Glutamatergic neuron (in vitro differentiated cells): ENCODE measurements around the gene CD6. TPM values are rescaled to one million over a fixed set of nuclear protein-coding genes. Genes with fewer than 3 reads are reported as not detected.

ENCODE experiments used
- DNase-seq: peaks from one replicate; pipeline ENCODE4 v3.0.0; 2022
- H3K27ac Mint-ChIP-seq: one replicate; pipeline ENCODE4 v1.8.0; 2020; ENCODE audit warnings: mild to moderate bottlenecking, mixed read lengths, inconsistent platforms; ENCODE audit not compliant: unreplicated experiment
- H3K27me3 Mint-ChIP-seq: one replicate; pipeline ENCODE4 v1.8.0; 2020; ENCODE audit warnings: mild to moderate bottlenecking, moderate library complexity, mixed read lengths, inconsistent platforms; ENCODE audit not compliant: unreplicated experiment
- H3K36me3 Mint-ChIP-seq: one replicate; pipeline ENCODE4 v1.8.0; 2020; ENCODE audit warnings: mild to moderate bottlenecking, mixed read lengths, inconsistent platforms; ENCODE audit not compliant: unreplicated experiment
- H3K4me1 Mint-ChIP-seq: one replicate; pipeline ENCODE4 v1.8.0; 2020; ENCODE audit warnings: mild to moderate bottlenecking, low read depth, mixed read lengths, inconsistent platforms; ENCODE audit not compliant: unreplicated experiment
- H3K4me3 Mint-ChIP-seq: one replicate; pipeline ENCODE4 v1.8.0; 2020; ENCODE audit warnings: mild to moderate bottlenecking, mixed read lengths, inconsistent platforms; ENCODE audit not compliant: unreplicated experiment
- H3K9me3 Mint-ChIP-seq: one replicate; pipeline ENCODE4 v1.8.0; 2020; ENCODE audit warnings: mild to moderate bottlenecking, moderate library complexity, mixed read lengths, inconsistent platforms; ENCODE audit not compliant: unreplicated experiment
- CTCF ChIP-seq: fragments of 200-600 bp; sonication (generic); IDR thresholded peaks from one replicate; pipeline ENCODE4 v1.5.0; 2021; ENCODE audit not compliant: partially characterized antibody, unreplicated experiment
- total RNA-seq: library from RNA; stranded (reverse); fragmentation: NEBNext Ultra II Directional; extraction: Animal tissue kit (Norgen Biotek cat#: 25700); gene quantifications from one replicate; pipeline ENCODE4 v1.2.1, GENCODE V29; 2021; ENCODE audit not compliant: unreplicated experiment

CD6 gene
- total RNA-seq, 1 donor from 2014 or later = not detected

DNA sequence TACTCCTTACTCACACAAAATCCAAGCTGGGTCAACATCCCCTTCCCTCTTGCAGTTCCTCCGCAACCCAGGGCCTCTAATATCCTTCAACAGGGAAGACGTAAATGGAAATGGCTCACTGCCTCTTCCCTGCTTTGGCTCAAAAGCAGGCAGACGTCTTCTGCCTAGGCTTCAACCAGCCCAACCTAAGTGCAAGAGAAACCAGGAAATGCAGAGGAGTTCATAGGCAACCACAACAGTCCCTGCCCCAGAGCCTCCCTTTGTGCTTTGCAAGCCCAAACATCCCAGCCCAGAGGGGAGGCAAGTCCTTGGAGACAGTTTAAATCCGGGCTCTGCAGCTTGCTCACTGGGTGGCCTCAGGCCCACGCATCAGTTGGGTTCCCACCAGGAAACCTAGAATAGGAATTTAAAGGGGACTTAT is 33.3 kb downstream of the CD6 start:
- DNase-seq = no peak
- H3K27ac Mint-ChIP-seq = no peak overlapping the region
- TF ChIP-seq CTCF = no peak
- H3K27me3 Mint-ChIP-seq = peaks cover 15% of the 10 kb centered on the region
- peaks cover 5% of the 10 kb centered on the region for H3K4me1 Mint-ChIP-seq
- H3K9me3 Mint-ChIP-seq = no peaks in the 10 kb centered on the region
- no peaks in the 10 kb centered on the region for H3K36me3 Mint-ChIP-seq
- H3K4me3 Mint-ChIP-seq = no peak overlapping the region

DNA sequence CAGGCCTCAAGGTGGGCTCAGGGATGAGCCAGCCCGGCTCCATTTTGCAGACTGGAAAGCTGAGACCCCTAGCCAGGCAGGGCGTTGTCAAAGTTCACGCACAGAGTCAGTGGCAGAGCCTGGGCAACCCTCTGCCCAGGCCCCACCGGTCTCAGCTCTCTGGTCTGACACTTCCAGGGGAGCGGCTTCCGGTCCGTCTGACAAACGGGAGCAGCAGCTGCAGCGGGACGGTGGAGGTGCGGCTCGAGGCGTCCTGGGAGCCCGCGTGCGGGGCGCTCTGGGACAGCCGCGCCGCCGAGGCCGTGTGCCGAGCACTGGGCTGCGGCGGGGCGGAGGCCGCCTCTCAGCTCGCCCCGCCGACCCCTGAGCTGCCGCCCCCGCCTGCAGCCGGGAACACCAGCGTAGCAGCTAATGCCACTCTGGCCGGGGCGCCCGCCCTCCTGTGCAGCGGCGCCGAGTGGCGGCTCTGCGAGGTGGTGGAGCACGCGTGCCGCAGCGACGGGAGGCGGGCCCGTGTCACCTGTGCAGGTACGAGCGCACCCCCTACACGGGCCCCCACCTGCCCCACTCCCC is 36.0 kb downstream of the CD6 start:
- Mint-ChIP-seq H3K9me3 (peaks cover 1% of the 10 kb centered on the region), H3K27me3 (peaks cover 13% of the 10 kb centered on the region), H3K4me1 (peaks cover 7% of the 10 kb centered on the region), H3K36me3 (no peaks in the 10 kb centered on the region), H3K27ac (no peak overlapping the region), H3K4me3 (peak overlapping the region; percentile 63)
- DNase-seq = no peak
- no peak for TF ChIP-seq CTCF

GRCh38 chr11:61007956-61008896 is 36.7 kb downstream of the CD6 start:
- Mint-ChIP-seq H3K4me1 (peaks cover 7% of the 10 kb centered on the region), H3K9me3 (peaks cover 1% of the 10 kb centered on the region), H3K36me3 (no peaks in the 10 kb centered on the region), H3K27ac (no peak overlapping the region), H3K4me3 (peak overlapping the region; percentile 77), H3K27me3 (peaks cover 13% of the 10 kb centered on the region)
- no peak for TF ChIP-seq CTCF
- DNase-seq = peak; percentile 65

DNA sequence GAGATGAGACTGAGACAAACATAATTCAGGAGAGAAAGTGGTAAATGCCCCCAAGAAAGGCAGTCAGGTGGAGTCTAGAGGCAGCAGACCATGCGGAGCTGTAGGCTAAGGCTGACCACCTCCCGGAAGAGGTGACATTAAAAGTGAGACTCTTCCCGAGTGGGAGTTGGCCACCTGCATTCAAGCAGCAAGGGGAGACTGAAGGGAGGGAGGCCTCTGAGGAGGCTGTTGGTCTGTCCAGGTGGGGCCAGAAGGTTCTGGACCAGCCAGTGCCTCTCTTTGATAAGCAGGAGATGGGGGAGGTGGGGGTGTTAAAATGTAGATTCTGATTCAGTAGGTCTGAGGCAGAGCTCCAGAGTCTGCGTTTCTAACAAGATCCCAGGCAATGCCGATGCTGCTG is 37.5 kb downstream of the CD6 start:
- peaks cover 1% of the 10 kb centered on the region for H3K9me3 Mint-ChIP-seq
- no peaks in the 10 kb centered on the region for H3K36me3 Mint-ChIP-seq
- peaks cover 12% of the 10 kb centered on the region for H3K27me3 Mint-ChIP-seq
- H3K4me1 Mint-ChIP-seq = peaks cover 4% of the 10 kb centered on the region
- no peak for TF ChIP-seq CTCF
- no peak for DNase-seq
- no peak overlapping the region for H3K27ac Mint-ChIP-seq
- H3K4me3 Mint-ChIP-seq = no peak overlapping the region
